Neuronal stem cell (in vitro differentiated cells): ENCODE results near the gene FCGBP.
"Not testable (repeated sequence)": the region's sequence is repeated elsewhere in the genome, so short reads cannot be mapped to it uniquely, and the experiment has no call there.

ENCODE experiments used
- DNase-seq: peaks from one replicate; pipeline ENCODE4 v3.0.0-alpha.2; 2013; ENCODE audit warnings: low spot score
- H2AFZ ChIP-seq: one replicate; pipeline ENCODE4 v1.6.1; 2013; ENCODE audit warnings: mild to moderate bottlenecking, low read length, inconsistent platforms
- H2AK5ac ChIP-seq: 2 replicates; pipeline ENCODE4 v1.6.1; 2013; ENCODE audit warnings: low read depth, mild to moderate bottlenecking, inconsistent platforms, low read length, moderate library complexity, mixed read lengths
- H2BK120ac ChIP-seq: 2 replicates; pipeline ENCODE4 v1.6.1; 2013; ENCODE audit warnings: low read depth, mild to moderate bottlenecking, inconsistent platforms, low read length, moderate library complexity, mixed read lengths
- H2BK12ac ChIP-seq: one replicate; pipeline ENCODE4 v1.6.1; 2013; ENCODE audit warnings: low read length, inconsistent platforms
- H2BK15ac ChIP-seq: 2 replicates; pipeline ENCODE4 v1.6.1; 2013; ENCODE audit warnings: mild to moderate bottlenecking, low read length, inconsistent platforms, mixed read lengths
- H2BK5ac ChIP-seq: one replicate; pipeline ENCODE4 v1.6.1; 2013; ENCODE audit warnings: inconsistent platforms, mild to moderate bottlenecking, low read length, moderate library complexity
- H3K14ac ChIP-seq: one replicate; pipeline ENCODE4 v1.6.1; 2013; ENCODE audit warnings: low read length, inconsistent platforms
- H3K18ac ChIP-seq: 2 replicates; pipeline ENCODE4 v1.6.1; 2013; ENCODE audit warnings: low read length, inconsistent platforms
- H3K23ac ChIP-seq: 2 replicates; pipeline ENCODE4 v1.6.1; 2013; ENCODE audit warnings: low read depth, mild to moderate bottlenecking, mixed read lengths, low read length, inconsistent platforms; ENCODE audit not compliant: poor library complexity
- H3K27ac ChIP-seq: replicated peaks from 3 replicates; pipeline ENCODE4 v1.5.1; 2013; ENCODE audit warnings: low read length, inconsistent platforms
- H3K27me3 ChIP-seq, 3 experiments: 2 replicates each; pipeline ENCODE4 v1.6.1; 2013; ENCODE audit warnings: low read length in 3 of 3, mild to moderate bottlenecking in 2 of 3, inconsistent platforms in 1 of 3, low read depth in 1 of 3, mixed read lengths in 1 of 3, moderate library complexity in 1 of 3; ENCODE audit not compliant: control insufficient read depth in 3 of 3, insufficient read depth in 3 of 3
- H3K36me3 ChIP-seq, 2 donors: replicated peaks in 1 of 2; 2 replicates each; pipeline ENCODE4 v1.6.1; 2013; ENCODE audit warnings: low read length in 2 of 2; ENCODE audit not compliant: control insufficient read depth in 2 of 2, insufficient read depth in 2 of 2
- H3K4ac ChIP-seq: 2 replicates; pipeline ENCODE4 v1.6.1; 2013; ENCODE audit warnings: inconsistent platforms, mild to moderate bottlenecking, low read length, moderate library complexity
- H3K4me1 ChIP-seq, 2 donors: 1 replicate in 1 of 2; 2 replicates in 1 of 2; pipeline ENCODE4 v1.6.1; 2013; ENCODE audit warnings: low read length in 2 of 2, low read depth in 1 of 2; ENCODE audit not compliant: control insufficient read depth in 2 of 2, insufficient read depth in 1 of 2
- H3K4me2 ChIP-seq: one replicate; pipeline ENCODE4 v1.6.1; 2013; ENCODE audit warnings: mild to moderate bottlenecking, low read length, inconsistent platforms; ENCODE audit not compliant: insufficient read depth, poor library complexity, severe bottlenecking
- H3K4me3 ChIP-seq, 2 donors: 2 replicates each; pipeline ENCODE4 v1.5.1; 2013; ENCODE audit warnings: low read length in 2 of 2, mild to moderate bottlenecking in 2 of 2, inconsistent platforms in 1 of 2, moderate library complexity in 1 of 2
- H3K79me1 ChIP-seq: one replicate; pipeline ENCODE4 v1.6.1; 2013; ENCODE audit warnings: low read depth, mild to moderate bottlenecking, inconsistent platforms, low read length, moderate library complexity
- H3K9ac ChIP-seq: one replicate; pipeline ENCODE4 v1.6.1; 2013; ENCODE audit warnings: mild to moderate bottlenecking, low read depth, low read length, inconsistent platforms; ENCODE audit not compliant: poor library complexity
- H3K9me3 ChIP-seq, 2 donors: replicated peaks in 1 of 2; 2 replicates each; pipeline versions ENCODE3 to v1.6.1; 2013; ENCODE audit warnings: low read length in 2 of 2, mild to moderate bottlenecking in 2 of 2, inconsistent platforms in 1 of 2, low read depth in 1 of 2, mixed read lengths in 1 of 2, moderate library complexity in 1 of 2; ENCODE audit not compliant: control insufficient read depth in 2 of 2, insufficient read depth in 1 of 2
- H4K8ac ChIP-seq: one replicate; pipeline ENCODE4 v1.6.1; 2013; ENCODE audit warnings: low read depth, mild to moderate bottlenecking, inconsistent platforms, low read length, moderate library complexity
- H4K91ac ChIP-seq: one replicate; pipeline ENCODE4 v1.6.1; 2013; ENCODE audit warnings: low read length, low read depth, mild to moderate bottlenecking, inconsistent platforms; ENCODE audit not compliant: poor library complexity
- WGBS, 2 donors: extraction: QIAGEN DNeasy Blood & Tissue Kit; methylation state at CpG; one replicate each; pipeline ENCODE4 v1.1.7; 2013; ENCODE audit warnings: missing lambda C conversion rate in 2 of 2, mixed read lengths in 1 of 2; ENCODE audit not compliant: insufficient read length in 2 of 2, insufficient replicate concordance in 1 of 2; ENCODE audit errors: extremely low coverage in 2 of 2; 5-methylcytosine and 5-hydroxymethylcytosine counted together

FCGBP gene

DNA sequence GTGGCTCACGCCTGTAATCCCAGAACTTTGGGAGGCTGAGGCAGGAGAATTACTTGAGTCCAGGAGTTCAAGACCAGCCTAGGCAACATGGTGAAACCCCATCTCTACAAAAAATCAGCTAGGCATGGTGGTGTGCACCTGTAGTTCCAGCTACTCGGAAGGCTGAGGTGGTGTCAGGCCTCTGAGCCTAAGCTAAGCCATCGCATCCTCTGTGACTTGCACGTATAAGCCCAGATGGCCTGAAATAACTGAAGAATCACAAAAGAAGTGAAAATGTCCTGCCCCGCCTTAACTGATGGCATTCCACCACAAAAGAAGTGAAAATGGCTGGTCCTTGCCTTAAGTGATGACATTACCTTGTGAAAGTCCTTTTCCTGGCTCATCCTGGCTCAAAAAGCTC lies 23.5 kb upstream of the FCGBP start:
- not testable (repeated sequence) for H3K9ac ChIP-seq, H4K8ac ChIP-seq, H2BK5ac ChIP-seq

DNA sequence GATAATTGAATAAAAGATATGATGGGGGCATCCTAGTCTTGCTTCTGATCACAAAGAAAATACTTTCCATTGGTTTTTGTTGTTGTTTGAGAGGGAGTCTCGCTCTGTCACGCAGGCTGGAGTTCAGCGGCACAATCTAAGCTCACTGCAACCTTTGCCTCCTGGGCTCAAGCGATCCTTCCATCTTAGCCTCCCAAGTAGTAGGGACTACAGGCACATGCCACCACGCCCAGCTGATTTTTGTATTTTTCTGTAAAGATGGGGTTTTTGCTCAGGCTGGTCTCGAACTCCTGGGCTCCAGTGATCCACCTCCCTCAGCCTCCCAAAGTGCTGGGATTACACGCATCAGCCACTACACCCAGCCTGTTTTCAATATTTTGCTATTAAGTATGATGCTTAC lies 19.5 kb upstream of the FCGBP start:
- H2BK15ac ChIP-seq: no peak overlapping the region
- no peak overlapping the region for H2BK120ac ChIP-seq
- H3K79me1 ChIP-seq: peaks cover 1% of the 10 kb centered on the region
- no peak for DNase-seq
- no peaks in the 10 kb centered on the region for H3K4me1 ChIP-seq
- no peak overlapping the region for H3K23ac ChIP-seq
- H3K9ac ChIP-seq: no peak overlapping the region
- no peak overlapping the region for H3K14ac ChIP-seq
- H2BK12ac ChIP-seq: no peak overlapping the region
- no peak overlapping the region for H4K8ac ChIP-seq
- no peak overlapping the region for H3K4ac ChIP-seq
- H2AFZ ChIP-seq: no peak overlapping the region
- no CpG with 5 or more reads among the region's 7 CpGs for WGBS, 2 donors
- H3K36me3 ChIP-seq: no peaks in the 10 kb centered on the region
- no peak overlapping the region for H2AK5ac ChIP-seq
- no peak overlapping the region for H3K27ac ChIP-seq
- peaks cover 0 to 2% of the 10 kb centered on the region in 2 donors for H3K9me3 ChIP-seq
- H3K4me2 ChIP-seq: no peak overlapping the region
- H2BK5ac ChIP-seq: no peak overlapping the region
- H3K27me3 ChIP-seq: no peaks in the 10 kb centered on the region
- no peak overlapping the region for H3K4me3 ChIP-seq
- no peak overlapping the region for H3K18ac ChIP-seq
- no peak overlapping the region for H4K91ac ChIP-seq

More for the DNA sequence above, 23.5 kb upstream of the FCGBP start:
- H4K91ac ChIP-seq, H3K4ac ChIP-seq, H3K23ac ChIP-seq, H2AFZ ChIP-seq, H2BK12ac ChIP-seq, H3K27me3 ChIP-seq, H3K4me3 ChIP-seq, H2AK5ac ChIP-seq, H2BK120ac ChIP-seq, DNase-seq, H2BK15ac ChIP-seq, H3K4me2 ChIP-seq, H3K4me1 ChIP-seq, H3K14ac ChIP-seq, H3K18ac ChIP-seq, H3K36me3 ChIP-seq, H3K79me1 ChIP-seq, H3K9me3 ChIP-seq, H3K27ac ChIP-seq: not testable (repeated sequence)
- no CpG with 5 or more reads among the region's 5 CpGs for WGBS, 2 donors

DNA sequence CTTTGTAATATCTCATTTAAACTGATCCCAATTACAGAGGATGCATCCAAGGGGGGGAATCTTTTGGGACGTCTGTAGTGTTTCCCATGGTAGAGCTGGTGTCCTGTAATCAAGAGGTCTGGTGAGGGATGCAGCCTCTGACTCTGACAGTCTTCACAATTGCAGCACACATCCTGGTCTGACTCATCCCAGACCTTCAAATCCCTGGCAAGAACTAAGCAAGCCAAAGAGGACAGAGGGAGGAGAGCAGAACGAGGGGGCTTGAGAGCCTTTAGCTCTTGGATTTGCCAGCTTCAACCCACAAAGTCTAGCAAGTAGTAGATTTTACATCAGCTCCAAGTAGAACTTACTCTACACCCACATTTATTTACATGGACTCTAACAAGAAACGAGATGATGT lies 17.3 kb upstream of the FCGBP start:
- no peak for DNase-seq
- H3K4me2 ChIP-seq: no peak overlapping the region
- H3K4me1 ChIP-seq: no peaks in the 10 kb centered on the region
- no peak overlapping the region for H3K4ac ChIP-seq
- no peak overlapping the region for H2BK5ac ChIP-seq
- H2BK15ac ChIP-seq: no peak overlapping the region
- no peak overlapping the region for H4K8ac ChIP-seq
- H2BK12ac ChIP-seq: no peak overlapping the region
- no peak overlapping the region for H2AK5ac ChIP-seq
- H3K9me3 ChIP-seq: peaks cover 0 to 2% of the 10 kb centered on the region in 2 donors
- no peak overlapping the region for H3K23ac ChIP-seq
- H3K14ac ChIP-seq: no peak overlapping the region
- peaks cover 1% of the 10 kb centered on the region for H3K79me1 ChIP-seq
- no peak overlapping the region for H2AFZ ChIP-seq
- H3K27ac ChIP-seq: no peak overlapping the region
- no peaks in the 10 kb centered on the region for H3K27me3 ChIP-seq
- H3K36me3 ChIP-seq: no peaks in the 10 kb centered on the region
- no CpG with 5 or more reads among the region's 3 CpGs for WGBS, 2 donors
- H4K91ac ChIP-seq: no peak overlapping the region
- H3K9ac ChIP-seq: no peak overlapping the region
- no peak overlapping the region for H2BK120ac ChIP-seq
- H3K18ac ChIP-seq: no peak overlapping the region
- H3K4me3 ChIP-seq: no peak overlapping the region

DNA sequence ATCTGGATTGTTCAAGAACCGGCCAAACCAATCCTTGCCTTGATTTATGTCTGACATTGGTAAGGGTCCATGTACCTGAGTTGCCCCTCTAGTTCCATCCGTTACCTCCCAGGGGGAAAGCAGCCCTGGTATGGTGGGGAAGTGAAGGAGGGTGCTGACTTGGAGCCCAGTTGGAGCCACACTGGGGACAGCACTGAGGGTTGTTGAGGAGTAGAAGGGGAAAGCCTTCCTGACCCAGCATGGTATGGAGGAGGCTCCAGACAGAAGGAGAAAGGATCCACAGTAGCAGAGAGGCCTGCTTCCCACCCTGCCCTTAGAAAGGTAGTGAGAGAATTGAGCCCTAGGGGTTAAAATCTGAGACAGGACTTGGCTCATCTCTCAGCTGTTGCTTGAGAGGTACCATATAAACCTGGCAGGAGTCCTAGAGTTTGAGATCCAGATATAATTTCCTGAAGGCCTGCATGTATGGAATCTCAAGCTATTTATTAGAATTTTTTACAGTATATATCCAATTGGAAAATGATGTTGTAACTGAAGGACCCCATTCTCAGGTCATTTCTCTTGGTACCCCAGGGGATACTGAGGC lies 16.7 kb upstream of the FCGBP start:
- H4K91ac ChIP-seq: no peak overlapping the region
- no peaks in the 10 kb centered on the region for H3K36me3 ChIP-seq
- no peak overlapping the region for H3K4me2 ChIP-seq
- H2BK120ac ChIP-seq: no peak overlapping the region
- H3K4ac ChIP-seq: no peak overlapping the region
- no peak overlapping the region for H3K18ac ChIP-seq
- H2AK5ac ChIP-seq: no peak overlapping the region
- H2AFZ ChIP-seq: no peak overlapping the region
- no peak overlapping the region for H3K27ac ChIP-seq
- H2BK5ac ChIP-seq: no peak overlapping the region
- no peak overlapping the region for H2BK12ac ChIP-seq
- peaks cover 1% of the 10 kb centered on the region for H3K79me1 ChIP-seq
- no peak overlapping the region for H3K14ac ChIP-seq
- no peaks in the 10 kb centered on the region for H3K4me1 ChIP-seq
- H3K23ac ChIP-seq: no peak overlapping the region
- H3K9ac ChIP-seq: no peak overlapping the region
- no CpG with 5 or more reads among the region's 2 CpGs for WGBS, 2 donors
- H2BK15ac ChIP-seq: no peak overlapping the region
- DNase-seq: no peak
- no peaks in the 10 kb centered on the region for H3K27me3 ChIP-seq
- no peak overlapping the region for H4K8ac ChIP-seq
- no peak overlapping the region for H3K4me3 ChIP-seq
- H3K9me3 ChIP-seq: peaks cover 0 to 2% of the 10 kb centered on the region in 2 donors
